IPS-20b (cell line): Measurements from ENCODE around the gene RABEPK.
A peak's percentile ranks its signal among the peaks of the same experiment; 100 is the strongest.
"Not testable (repeated sequence)": the region's sequence is repeated elsewhere in the genome, so short reads cannot be mapped to it uniquely, and the experiment has no call there.

Experiments used
- H3K27ac ChIP-seq: one replicate; pipeline ENCODE4 v1.5.1; 2013; ENCODE audit warnings: low read length
- H3K27me3 ChIP-seq: 2 replicates; pipeline ENCODE4 v1.6.1; 2013; ENCODE audit warnings: mild to moderate bottlenecking, low read length, inconsistent platforms; ENCODE audit not compliant: insufficient read depth
- H3K36me3 ChIP-seq: 2 replicates; pipeline ENCODE4 v1.6.1; 2013; ENCODE audit warnings: low read depth, mild to moderate bottlenecking, inconsistent platforms, low read length, moderate library complexity; ENCODE audit not compliant: insufficient read depth
- H3K4me1 ChIP-seq: 2 replicates; pipeline ENCODE4 v1.6.1; 2013; ENCODE audit warnings: mild to moderate bottlenecking, control low read depth, inconsistent platforms, low read length, moderate library complexity; ENCODE audit not compliant: insufficient read depth
- H3K4me3 ChIP-seq: 2 replicates; pipeline ENCODE4 v1.5.1; 2013; ENCODE audit warnings: mild to moderate bottlenecking, low read length, inconsistent platforms
- H3K9ac ChIP-seq: 2 replicates; pipeline ENCODE4 v1.6.1; 2013; ENCODE audit warnings: low read depth, mild to moderate bottlenecking, inconsistent platforms, low read length, moderate library complexity
- H3K9me3 ChIP-seq: 2 replicates; pipeline ENCODE4 v1.6.1; 2013; ENCODE audit warnings: mild to moderate bottlenecking, low read depth, low read length, inconsistent platforms; ENCODE audit not compliant: insufficient read depth

Gene RABEPK

DNA sequence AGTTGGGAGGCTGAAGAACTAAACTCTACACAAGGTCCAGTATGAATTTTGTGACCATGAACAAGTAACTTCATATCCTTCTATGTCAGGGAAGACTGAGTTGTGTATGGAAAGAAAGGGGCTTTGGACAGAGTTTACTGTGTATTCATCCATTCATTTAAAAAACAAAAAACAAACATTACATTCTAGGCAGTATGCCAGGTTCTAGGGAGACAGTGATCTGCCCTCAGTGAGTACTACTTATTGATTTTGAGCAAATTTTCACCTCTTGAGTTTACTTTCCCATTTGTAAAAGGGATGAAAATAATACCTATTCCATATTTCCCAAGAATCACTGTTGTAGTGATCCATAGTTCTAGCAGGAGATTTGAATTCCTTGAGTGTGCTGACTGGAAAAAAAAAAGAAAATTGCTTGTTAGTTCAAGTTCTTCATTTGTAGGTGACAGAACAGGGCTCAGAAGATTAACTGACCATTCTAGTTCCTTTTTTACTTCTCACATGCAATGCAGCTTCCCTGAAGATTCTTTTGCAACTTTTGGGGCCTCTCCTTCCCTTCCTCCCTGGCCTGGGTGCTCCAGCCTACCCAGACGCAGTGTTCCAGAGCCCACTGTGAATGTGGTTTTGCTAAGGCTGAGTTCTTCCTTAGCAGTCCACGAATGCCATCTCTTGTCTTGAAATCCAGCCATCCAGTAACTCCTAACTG lies 58.6 kb downstream of the RABEPK start:
- Histone ChIP-seq H3K4me3 (no peak overlapping the region), H3K27me3 (no peaks in the 10 kb centered on the region), H3K27ac (no peak overlapping the region), H3K36me3 (no peaks in the 10 kb centered on the region), H3K9ac (no peak overlapping the region), H3K9me3 (no peaks in the 10 kb centered on the region), H3K4me1 (0 out of 2 replicates have a peak, but pooled peaks cover 4% of the 10 kb centered on the region)

DNA sequence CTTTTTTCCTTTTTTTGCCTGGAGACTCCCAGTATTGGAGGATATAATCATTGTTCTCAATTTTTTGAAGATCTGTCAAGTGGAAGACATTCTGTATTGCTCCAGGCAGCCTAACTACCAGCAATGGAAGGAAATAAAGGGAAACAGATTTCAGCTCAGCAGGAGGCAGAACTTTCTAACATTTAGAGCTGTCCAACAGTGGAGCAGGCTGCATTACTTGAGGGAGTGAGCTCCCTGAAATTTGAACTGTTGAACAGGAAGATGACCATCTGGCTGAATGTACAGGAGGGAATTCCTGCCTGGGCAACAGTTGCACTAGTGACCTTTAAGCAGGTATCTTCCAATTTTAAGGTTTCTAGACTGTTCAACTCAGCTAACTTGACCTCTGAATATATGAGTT lies 60.2 kb downstream of the RABEPK start:
- no peak overlapping the region for H3K27ac ChIP-seq
- no peak overlapping the region for H3K4me3 ChIP-seq
- no peaks in the 10 kb centered on the region for H3K9me3 ChIP-seq
- no peaks in the 10 kb centered on the region for H3K27me3 ChIP-seq
- 0 out of 2 replicates have a peak, but pooled peaks cover 4% of the 10 kb centered on the region for H3K4me1 ChIP-seq
- H3K9ac ChIP-seq, result no peak overlapping the region
- peaks cover 5% of the 10 kb centered on the region; the same call in 1 of the 2 replicates for H3K36me3 ChIP-seq

DNA sequence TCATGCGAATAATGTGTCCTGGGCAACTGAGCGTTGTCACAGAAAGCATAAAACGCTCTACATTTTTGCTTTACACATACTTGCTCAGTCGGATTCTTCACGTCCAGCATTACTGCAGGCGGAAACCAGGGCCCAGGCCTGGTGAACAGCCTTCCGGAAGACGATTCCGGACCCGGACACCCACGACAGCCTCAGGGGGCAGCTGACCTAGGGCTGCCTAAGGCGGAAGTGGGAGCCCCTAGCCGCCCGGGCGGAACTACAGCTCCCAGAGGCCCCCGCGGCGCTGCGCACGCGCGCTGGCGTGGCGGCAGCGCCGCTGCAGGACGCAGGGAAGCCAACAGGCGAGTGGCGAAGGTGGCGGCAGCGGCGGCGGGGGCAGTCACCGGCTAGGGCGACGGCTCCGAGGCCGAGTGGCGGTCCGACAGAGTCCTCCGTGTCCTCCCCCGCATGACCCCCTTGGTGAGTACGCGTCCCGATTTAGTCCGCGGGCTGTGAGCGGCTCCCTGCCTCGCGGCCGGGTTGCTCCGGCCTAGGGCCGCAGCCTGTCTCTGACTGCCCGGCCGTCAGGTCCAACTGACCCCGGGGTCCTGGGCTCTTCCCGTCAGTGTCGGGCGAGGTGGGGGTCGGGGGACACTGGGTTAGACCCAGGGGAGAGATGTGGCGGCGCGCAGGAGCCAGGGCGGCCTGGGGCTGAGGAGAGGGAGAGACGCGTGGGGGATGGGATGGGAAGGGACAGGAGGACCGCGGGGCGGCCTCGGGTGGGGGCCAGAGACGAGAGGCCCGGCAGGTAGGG lies 61.4 kb downstream of the RABEPK start, which contains the start of gene GAPVD1:
Gene GAPVD1, plus strand, starts transcription at position 326 of the 793 bp plus-strand sequence. CDS start 37,096 bp downstream, outside the sequence.
- H3K27ac ChIP-seq, result no peak within 1 kb of the TSS
- peak within 1 kb of the TSS; percentile 91 for H3K4me3 ChIP-seq
- peaks cover 5% of the 10 kb centered on the region; the same call in 1 of the 2 replicates for H3K36me3 ChIP-seq
- 0 out of 2 replicates have a peak, but pooled peaks cover 4% of the 10 kb centered on the region for H3K4me1 ChIP-seq
- peak within 1 kb of the TSS; percentile 88 for H3K9ac ChIP-seq
- no peaks in the 10 kb centered on the region for H3K9me3 ChIP-seq
- no peaks in the 10 kb centered on the region for H3K27me3 ChIP-seq

- H3K27ac ChIP-seq, result no peak overlapping the region
Observed at GRCh38 chr9:125262294-125262991, 62.1 kb downstream of the RABEPK start.

DNA sequence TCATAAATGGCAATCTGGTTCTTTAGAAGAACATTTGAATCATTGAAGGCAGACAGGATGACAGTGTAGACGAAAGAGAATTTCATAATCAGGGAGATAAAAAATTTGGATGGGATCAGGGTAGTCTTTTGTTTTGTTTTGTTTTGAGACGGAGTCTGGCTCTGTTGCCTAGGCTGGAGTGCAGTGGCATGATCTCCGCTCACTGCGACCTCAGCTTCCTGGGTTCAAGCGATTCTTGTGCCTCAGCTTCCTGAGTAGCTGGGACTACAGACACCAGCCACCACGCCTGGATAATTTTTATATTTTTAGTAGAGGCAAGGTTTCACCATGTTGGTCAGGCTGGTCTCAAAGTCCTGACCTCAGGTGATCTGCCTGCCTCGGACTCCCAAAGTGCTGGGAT lies 63.7 kb downstream of the RABEPK start:
- not testable (repeated sequence) for H3K4me3 ChIP-seq, H3K9me3 ChIP-seq, H3K36me3 ChIP-seq, H3K27me3 ChIP-seq, H3K27ac ChIP-seq, H3K9ac ChIP-seq, H3K4me1 ChIP-seq

More at GRCh38 chr9:125262294-125262991, 62.1 kb downstream of the RABEPK start:
- Histone ChIP-seq H3K9ac (peak overlapping the region; percentile 88), H3K36me3 (peaks cover 5% of the 10 kb centered on the region; the same call in 1 of the 2 replicates), H3K9me3 (no peaks in the 10 kb centered on the region), H3K4me1 (0 out of 2 replicates have a peak, but pooled peaks cover 4% of the 10 kb centered on the region), H3K27me3 (no peaks in the 10 kb centered on the region), H3K4me3 (peak overlapping the region; percentile 91)

DNA sequence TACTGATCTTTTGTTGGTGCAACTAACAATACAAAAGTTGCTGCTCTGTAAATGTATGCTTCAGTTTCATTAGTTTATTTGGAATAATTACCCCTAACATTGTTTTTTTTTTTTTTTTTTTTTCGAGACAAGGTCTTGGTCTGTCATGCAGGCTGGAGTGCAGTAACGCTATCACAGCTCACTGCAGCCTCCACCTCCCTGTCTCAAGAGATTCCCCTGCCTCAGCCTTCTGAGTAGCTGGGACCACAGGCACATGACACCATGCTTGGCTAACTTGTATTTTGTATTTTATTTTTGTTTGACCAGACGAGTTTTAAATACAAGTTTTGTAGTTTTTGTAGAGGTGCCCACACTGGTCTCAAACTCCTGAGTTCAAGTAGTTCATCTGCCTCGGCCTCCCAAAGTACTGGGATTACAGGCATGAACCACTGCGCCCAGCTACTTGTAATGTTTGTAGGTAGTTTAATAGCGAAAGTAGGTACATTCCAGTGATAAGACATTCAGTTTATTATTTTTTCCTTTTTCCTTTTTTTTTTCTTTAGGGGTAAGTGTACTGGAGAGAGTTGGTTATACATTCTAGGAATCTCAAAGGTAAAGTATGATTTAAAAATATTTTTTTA lies 68.2 kb downstream of the RABEPK start:
- Histone ChIP-seq H3K36me3 (peaks cover 5% of the 10 kb centered on the region; the same call in 1 of the 2 replicates), H3K4me3 (no peak overlapping the region), H3K4me1 (peaks cover 10% of the 10 kb centered on the region), H3K27me3 (no peaks in the 10 kb centered on the region), H3K9me3 (no peaks in the 10 kb centered on the region), H3K9ac (no peak overlapping the region), H3K27ac (no peak overlapping the region)

GRCh38 chr9:125269014-125269397 lies 68.7 kb downstream of the RABEPK start:
- Histone ChIP-seq H3K4me1 (peaks cover 10% of the 10 kb centered on the region), H3K9me3 (no peaks in the 10 kb centered on the region), H3K36me3 (peaks cover 5% of the 10 kb centered on the region; the same call in 1 of the 2 replicates), H3K27me3 (no peaks in the 10 kb centered on the region), H3K27ac (no peak overlapping the region), H3K9ac (no peak overlapping the region), H3K4me3 (no peak overlapping the region)

- Histone ChIP-seq H3K4me3 (no peak overlapping the region), H3K27ac (no peak overlapping the region), H3K9me3 (no peaks in the 10 kb centered on the region)
Observed at GRCh38 chr9:125271081-125271480, 70.7 kb downstream of the RABEPK start.

GRCh38 chr9:125272697-125273096 lies 72.4 kb downstream of the RABEPK start:
- Histone ChIP-seq H3K27me3 (no peaks in the 10 kb centered on the region), H3K9me3 (no peaks in the 10 kb centered on the region), H3K36me3 (no peaks in the 10 kb centered on the region), H3K9ac (no peak overlapping the region), H3K4me1 (peaks cover 10% of the 10 kb centered on the region), H3K4me3 (no peak overlapping the region), H3K27ac (no peak overlapping the region)

More at GRCh38 chr9:125271081-125271480, 70.7 kb downstream of the RABEPK start:
- Histone ChIP-seq H3K4me1 (peaks cover 10% of the 10 kb centered on the region), H3K27me3 (no peaks in the 10 kb centered on the region), H3K36me3 (no peaks in the 10 kb centered on the region), H3K9ac (no peak overlapping the region)

GRCh38 chr9:125276771-125277170 lies 76.4 kb downstream of the RABEPK start:
- H3K36me3 ChIP-seq, result no peaks in the 10 kb centered on the region
- H3K9ac ChIP-seq, result no peak overlapping the region
- no peak overlapping the region for H3K4me3 ChIP-seq
- peaks cover 7% of the 10 kb centered on the region for H3K4me1 ChIP-seq
- H3K9me3 ChIP-seq, result no peaks in the 10 kb centered on the region
- H3K27ac ChIP-seq, result no peak overlapping the region
- H3K27me3 ChIP-seq, result no peaks in the 10 kb centered on the region

GRCh38 chr9:125277411-125277810 lies 77.1 kb downstream of the RABEPK start:
- Histone ChIP-seq H3K4me3 (no peak overlapping the region), H3K27ac (no peak overlapping the region), H3K36me3 (no peaks in the 10 kb centered on the region), H3K4me1 (peaks cover 7% of the 10 kb centered on the region), H3K27me3 (no peaks in the 10 kb centered on the region), H3K9ac (no peak overlapping the region), H3K9me3 (no peaks in the 10 kb centered on the region)
